ENCODE results near the gene NBEA. TPM values are rescaled to one million over a fixed set of nuclear protein-coding genes. Genes with fewer than 3 reads are reported as not detected.

The NBEA gene
- total RNA-seq, 3 donors from 2014 or later, result 7.5 to 18.6 (median 16.1) TPM

- H3K4me3 ChIP-seq, result no peak overlapping the region
- intact Hi-C loops (cut with DNase I; ENCODE audit: low total_unique reads), result no loop called here
- DNase-seq (ENCODE audit: low spot score in 2 of 2), result no peak
Measured at GRCh38 chr13:35157143-35157755, 215.2 kb downstream of the NBEA start.

GRCh38 chr13:35159041-35159440 is 217.0 kb downstream of the NBEA start:
- Histone ChIP-seq H3K4me3 (no peak overlapping the region), H3K27me3 (no peaks in the 10 kb centered on the region), H3K4me1 (no peaks in the 10 kb centered on the region), H3K9me3 (no peaks in the 10 kb centered on the region), H3K27ac (no peak overlapping the region), H3K36me3 (no peaks in the 10 kb centered on the region)
- no peak for DNase-seq (ENCODE audit: low spot score in 2 of 2)
- TF ChIP-seq POLR2AphosphoS5 (IDR thresholded peaks at IDR 0.05) (no peak), CTCF (IDR thresholded peaks at IDR 0.05) (no peak)
- intact Hi-C loops (cut with DNase I; ENCODE audit: low total_unique reads), result no loop called here

More at GRCh38 chr13:35157143-35157755, 215.2 kb downstream of the NBEA start:
- Histone ChIP-seq H3K27ac (no peak overlapping the region), H3K9me3 (no peaks in the 10 kb centered on the region), H3K36me3 (no peaks in the 10 kb centered on the region), H3K27me3 (no peaks in the 10 kb centered on the region), H3K4me1 (no peaks in the 10 kb centered on the region)
- TF ChIP-seq POLR2A (IDR thresholded peaks at IDR 0.05), result no peak
- TF ChIP-seq POLR2AphosphoS5 (IDR thresholded peaks at IDR 0.05), result no peak
- peak; percentile 42 to 78 (median 65) for TF ChIP-seq CTCF (IDR thresholded peaks at IDR 0.05)

GRCh38 chr13:35160896-35161295 is 218.8 kb downstream of the NBEA start:
- no peak for DNase-seq (ENCODE audit: low spot score in 2 of 2)
- Histone ChIP-seq H3K36me3 (no peaks in the 10 kb centered on the region), H3K27me3 (no peaks in the 10 kb centered on the region), H3K27ac (no peak overlapping the region), H3K4me1 (no peaks in the 10 kb centered on the region), H3K4me3 (no peak overlapping the region), H3K9me3 (no peaks in the 10 kb centered on the region)
- no peak for TF ChIP-seq CTCF (IDR thresholded peaks at IDR 0.05)
- intact Hi-C loops (cut with DNase I; ENCODE audit: low total_unique reads), result loop anchor here (10.0 kb wide), 1 partner anchor 1226 kb away; no protein-coding TSS in a partner anchor

GRCh38 chr13:35162420-35162819 is 220.3 kb downstream of the NBEA start:
- no peak for TF ChIP-seq CTCF (IDR thresholded peaks at IDR 0.05)
- TF ChIP-seq POLR2AphosphoS5 (IDR thresholded peaks at IDR 0.05), result no peak
- TF ChIP-seq POLR2A (IDR thresholded peaks at IDR 0.05), result no peak
- H3K9me3 ChIP-seq, result no peaks in the 10 kb centered on the region
- H3K27me3 ChIP-seq, result no peaks in the 10 kb centered on the region
- H3K4me3 ChIP-seq, result no peak overlapping the region
- H3K27ac ChIP-seq, result no peak overlapping the region
- intact Hi-C loops (cut with DNase I; ENCODE audit: low total_unique reads), result loop anchor here (10.0 kb wide), 1 partner anchor 1228 kb away; no protein-coding TSS in a partner anchor
- no peaks in the 10 kb centered on the region for H3K36me3 ChIP-seq
- H3K4me1 ChIP-seq, result no peaks in the 10 kb centered on the region
- no peak for DNase-seq (ENCODE audit: low spot score in 2 of 2)

GRCh38 chr13:35163674-35164073 is 221.6 kb downstream of the NBEA start:
- Histone ChIP-seq H3K4me3 (no peak overlapping the region), H3K27ac (no peak overlapping the region), H3K4me1 (no peaks in the 10 kb centered on the region), H3K27me3 (no peaks in the 10 kb centered on the region), H3K36me3 (no peaks in the 10 kb centered on the region), H3K9me3 (no peaks in the 10 kb centered on the region)
- no peak for TF ChIP-seq POLR2A (IDR thresholded peaks at IDR 0.05)
- TF ChIP-seq POLR2AphosphoS5 (IDR thresholded peaks at IDR 0.05), result no peak
- TF ChIP-seq CTCF (IDR thresholded peaks at IDR 0.05), result no peak
- intact Hi-C loops (cut with DNase I; ENCODE audit: low total_unique reads), result loop anchor here (10.0 kb wide), 1 partner anchor 1229 kb away; no protein-coding TSS in a partner anchor
- DNase-seq (ENCODE audit: low spot score in 2 of 2), result no peak

Measured in breast epithelium (tissue), 4 donors.